Neuronal stem cell (in vitro differentiated cells): ENCODE measurements around the gene FAM53A.
A peak's percentile ranks its signal among the peaks of the same experiment; 100 is the strongest.

Experiments used
- DNase-seq: peaks from one replicate; pipeline ENCODE4 v3.0.0-alpha.2; 2013; ENCODE audit warnings: low spot score
- H2AFZ ChIP-seq: one replicate; pipeline ENCODE4 v1.6.1; 2013; ENCODE audit warnings: mild to moderate bottlenecking, low read length, inconsistent platforms
- H2AK5ac ChIP-seq: 2 replicates; pipeline ENCODE4 v1.6.1; 2013; ENCODE audit warnings: low read depth, mild to moderate bottlenecking, inconsistent platforms, low read length, moderate library complexity, mixed read lengths
- H2BK120ac ChIP-seq: 2 replicates; pipeline ENCODE4 v1.6.1; 2013; ENCODE audit warnings: low read depth, mild to moderate bottlenecking, inconsistent platforms, low read length, moderate library complexity, mixed read lengths
- H2BK12ac ChIP-seq: one replicate; pipeline ENCODE4 v1.6.1; 2013; ENCODE audit warnings: low read length, inconsistent platforms
- H2BK15ac ChIP-seq: 2 replicates; pipeline ENCODE4 v1.6.1; 2013; ENCODE audit warnings: mild to moderate bottlenecking, low read length, inconsistent platforms, mixed read lengths
- H2BK5ac ChIP-seq: one replicate; pipeline ENCODE4 v1.6.1; 2013; ENCODE audit warnings: inconsistent platforms, mild to moderate bottlenecking, low read length, moderate library complexity
- H3K14ac ChIP-seq: one replicate; pipeline ENCODE4 v1.6.1; 2013; ENCODE audit warnings: low read length, inconsistent platforms
- H3K18ac ChIP-seq: 2 replicates; pipeline ENCODE4 v1.6.1; 2013; ENCODE audit warnings: low read length, inconsistent platforms
- H3K23ac ChIP-seq: 2 replicates; pipeline ENCODE4 v1.6.1; 2013; ENCODE audit warnings: low read depth, mild to moderate bottlenecking, mixed read lengths, low read length, inconsistent platforms; ENCODE audit not compliant: poor library complexity
- H3K27ac ChIP-seq: replicated peaks from 3 replicates; pipeline ENCODE4 v1.5.1; 2013; ENCODE audit warnings: low read length, inconsistent platforms
- H3K27me3 ChIP-seq, 3 experiments: 2 replicates each; pipeline ENCODE4 v1.6.1; 2013; ENCODE audit warnings: low read length in 3 of 3, mild to moderate bottlenecking in 2 of 3, inconsistent platforms in 1 of 3, low read depth in 1 of 3, mixed read lengths in 1 of 3, moderate library complexity in 1 of 3; ENCODE audit not compliant: control insufficient read depth in 3 of 3, insufficient read depth in 3 of 3
- H3K36me3 ChIP-seq, 2 donors: replicated peaks in 1 of 2; 2 replicates each; pipeline ENCODE4 v1.6.1; 2013; ENCODE audit warnings: low read length in 2 of 2; ENCODE audit not compliant: control insufficient read depth in 2 of 2, insufficient read depth in 2 of 2
- H3K4ac ChIP-seq: 2 replicates; pipeline ENCODE4 v1.6.1; 2013; ENCODE audit warnings: inconsistent platforms, mild to moderate bottlenecking, low read length, moderate library complexity
- H3K4me1 ChIP-seq, 2 donors: 1 replicate in 1 of 2; 2 replicates in 1 of 2; pipeline ENCODE4 v1.6.1; 2013; ENCODE audit warnings: low read length in 2 of 2, low read depth in 1 of 2; ENCODE audit not compliant: control insufficient read depth in 2 of 2, insufficient read depth in 1 of 2
- H3K4me2 ChIP-seq: one replicate; pipeline ENCODE4 v1.6.1; 2013; ENCODE audit warnings: mild to moderate bottlenecking, low read length, inconsistent platforms; ENCODE audit not compliant: insufficient read depth, poor library complexity, severe bottlenecking
- H3K4me3 ChIP-seq, 2 donors: 2 replicates each; pipeline ENCODE4 v1.5.1; 2013; ENCODE audit warnings: low read length in 2 of 2, mild to moderate bottlenecking in 2 of 2, inconsistent platforms in 1 of 2, moderate library complexity in 1 of 2
- H3K79me1 ChIP-seq: one replicate; pipeline ENCODE4 v1.6.1; 2013; ENCODE audit warnings: low read depth, mild to moderate bottlenecking, inconsistent platforms, low read length, moderate library complexity
- H3K9ac ChIP-seq: one replicate; pipeline ENCODE4 v1.6.1; 2013; ENCODE audit warnings: mild to moderate bottlenecking, low read depth, low read length, inconsistent platforms; ENCODE audit not compliant: poor library complexity
- H3K9me3 ChIP-seq, 2 donors: replicated peaks in 1 of 2; 2 replicates each; pipeline versions ENCODE3 to v1.6.1; 2013; ENCODE audit warnings: low read length in 2 of 2, mild to moderate bottlenecking in 2 of 2, inconsistent platforms in 1 of 2, low read depth in 1 of 2, mixed read lengths in 1 of 2, moderate library complexity in 1 of 2; ENCODE audit not compliant: control insufficient read depth in 2 of 2, insufficient read depth in 1 of 2
- H4K8ac ChIP-seq: one replicate; pipeline ENCODE4 v1.6.1; 2013; ENCODE audit warnings: low read depth, mild to moderate bottlenecking, inconsistent platforms, low read length, moderate library complexity
- H4K91ac ChIP-seq: one replicate; pipeline ENCODE4 v1.6.1; 2013; ENCODE audit warnings: low read length, low read depth, mild to moderate bottlenecking, inconsistent platforms; ENCODE audit not compliant: poor library complexity
- WGBS, 2 donors: extraction: QIAGEN DNeasy Blood & Tissue Kit; methylation state at CpG; one replicate each; pipeline ENCODE4 v1.1.7; 2013; ENCODE audit warnings: missing lambda C conversion rate in 2 of 2, mixed read lengths in 1 of 2; ENCODE audit not compliant: insufficient read length in 2 of 2, insufficient replicate concordance in 1 of 2; ENCODE audit errors: extremely low coverage in 2 of 2; 5-methylcytosine and 5-hydroxymethylcytosine counted together

FAM53A gene

GRCh38 chr4:1625600-1626138, 58.4 kb downstream of the FAM53A start:
- peak overlapping the region; percentile 53 for H2BK5ac ChIP-seq
- H3K4me1 ChIP-seq, result peaks cover 0 to 2% of the 10 kb centered on the region in 2 donors
- peak overlapping the region; percentile 56 for H2AK5ac ChIP-seq
- peak overlapping the region; percentile 58 for H2BK15ac ChIP-seq
- no peak overlapping the region for H3K9ac ChIP-seq
- H3K36me3 ChIP-seq, result peaks cover 0 to 1% of the 10 kb centered on the region in 2 donors
- no peak overlapping the region for H4K91ac ChIP-seq
- no peak overlapping the region for H2BK120ac ChIP-seq
- no peaks in the 10 kb centered on the region for H3K27me3 ChIP-seq
- no peak overlapping the region for H2AFZ ChIP-seq
- peak overlapping the region; percentile 38 for H3K18ac ChIP-seq
- H2BK12ac ChIP-seq, result no peak overlapping the region
- no peak overlapping the region for H3K4me3 ChIP-seq
- peaks cover 3 to 7% of the 10 kb centered on the region in 2 donors for H3K9me3 ChIP-seq
- H3K27ac ChIP-seq, result no peak overlapping the region
- H3K4ac ChIP-seq, result no peak overlapping the region
- no CpG with 5 or more reads among the region's 23 CpGs for WGBS, 2 donors
- H3K79me1 ChIP-seq, result no peaks in the 10 kb centered on the region
- peak overlapping the region; percentile 43 for H3K23ac ChIP-seq
- H4K8ac ChIP-seq, result no peak overlapping the region
- H3K4me2 ChIP-seq, result no peak overlapping the region
- H3K14ac ChIP-seq, result no peak overlapping the region
- DNase-seq, result no peak

DNA sequence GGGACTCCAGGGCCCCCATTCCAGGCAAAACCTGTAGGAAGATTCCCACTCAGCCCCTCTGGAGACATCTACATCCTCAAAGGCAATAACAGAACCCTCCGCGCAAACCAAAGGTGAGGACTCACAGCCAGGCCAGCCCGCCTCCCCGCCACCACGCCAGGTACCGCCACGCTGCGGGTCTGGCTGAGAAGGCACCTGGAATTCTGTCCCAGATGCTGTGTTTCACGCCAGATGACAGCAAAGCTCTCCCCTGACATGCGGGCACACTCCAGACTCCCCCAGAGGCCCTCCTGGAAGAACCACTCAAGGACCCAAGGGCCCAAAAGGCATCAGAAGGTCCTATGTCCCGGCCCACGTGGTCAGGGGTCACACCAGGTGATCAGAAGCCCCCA, 59.6 kb downstream of the FAM53A start:
- DNase-seq, result no peak
- no peak overlapping the region for H2BK120ac ChIP-seq
- no peak overlapping the region for H2AFZ ChIP-seq
- no peak overlapping the region for H3K9ac ChIP-seq
- no peak overlapping the region for H3K23ac ChIP-seq
- H3K4me2 ChIP-seq, result no peak overlapping the region
- H4K91ac ChIP-seq, result no peak overlapping the region
- no peaks in the 10 kb centered on the region for H3K27me3 ChIP-seq
- peak overlapping the region; percentile 60 for H2AK5ac ChIP-seq
- no peak overlapping the region for H2BK5ac ChIP-seq
- no peak overlapping the region for H2BK12ac ChIP-seq
- no peak overlapping the region for H3K27ac ChIP-seq
- peaks cover 3 to 8% of the 10 kb centered on the region in 2 donors for H3K9me3 ChIP-seq
- H4K8ac ChIP-seq, result no peak overlapping the region
- WGBS, 2 donors, result no CpG with 5 or more reads among the region's 12 CpGs
- H3K4me1 ChIP-seq, result peaks cover 0 to 2% of the 10 kb centered on the region in 2 donors
- peaks cover 0 to 1% of the 10 kb centered on the region in 2 donors for H3K36me3 ChIP-seq
- H3K4ac ChIP-seq, result no peak overlapping the region
- H3K79me1 ChIP-seq, result no peaks in the 10 kb centered on the region
- peak overlapping the region; percentile 43 for H2BK15ac ChIP-seq
- H3K14ac ChIP-seq, result no peak overlapping the region
- peak overlapping the region in 1 of 2 donors; percentile 68 for H3K4me3 ChIP-seq
- peak overlapping the region; percentile 76 for H3K18ac ChIP-seq

DNA sequence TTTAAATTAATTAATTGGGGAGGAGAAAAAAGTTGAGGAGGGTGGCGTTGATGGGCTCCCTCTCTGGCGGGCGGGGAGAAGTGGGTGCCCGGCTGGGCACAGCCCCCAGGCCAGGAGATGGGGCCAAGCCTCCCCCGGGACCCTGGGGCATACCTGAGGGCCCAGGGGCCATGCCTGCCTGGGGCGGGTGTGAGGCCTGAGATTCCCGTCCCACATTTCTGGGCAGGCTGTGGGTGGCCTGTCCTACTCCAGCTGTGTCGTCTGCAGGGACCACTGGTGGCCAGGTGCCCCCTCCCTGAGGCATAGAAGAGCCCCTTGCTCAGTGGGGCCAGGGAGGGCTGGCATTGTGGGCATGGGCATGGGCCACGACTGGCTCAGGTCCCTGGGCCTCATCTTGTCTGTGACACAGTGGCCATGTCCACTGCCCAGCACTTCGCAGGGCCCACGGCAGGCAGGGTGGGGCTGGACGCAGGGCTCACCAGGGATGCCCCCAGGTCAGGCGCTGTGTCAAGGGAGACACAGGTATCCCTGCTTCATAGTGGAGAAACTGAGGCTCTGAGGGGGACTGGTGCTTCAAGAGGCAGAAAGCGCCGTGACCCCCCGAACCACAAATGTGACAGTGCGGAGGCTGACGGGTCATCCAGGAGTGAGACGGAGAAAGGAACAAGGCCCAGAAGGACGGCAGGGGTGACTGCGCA, 60.1 kb downstream of the FAM53A start:
- H3K27ac ChIP-seq, result no peak overlapping the region
- H3K36me3 ChIP-seq, result peaks cover 0 to 1% of the 10 kb centered on the region in 2 donors
- no peak overlapping the region for H3K14ac ChIP-seq
- no peak overlapping the region for H3K9ac ChIP-seq
- no peak overlapping the region for H2AFZ ChIP-seq
- no peak overlapping the region for H3K4ac ChIP-seq
- H3K23ac ChIP-seq, result peak overlapping the region; percentile 91
- DNase-seq, result no peak
- peak overlapping the region in 1 of 2 donors; percentile 29 for H3K4me3 ChIP-seq
- H4K8ac ChIP-seq, result no peak overlapping the region
- H2BK120ac ChIP-seq, result no peak overlapping the region
- no peak overlapping the region for H2BK5ac ChIP-seq
- peak overlapping the region; percentile 43 for H2BK15ac ChIP-seq
- H3K79me1 ChIP-seq, result peaks cover 3% of the 10 kb centered on the region
- peaks cover 0 to 2% of the 10 kb centered on the region in 2 donors for H3K4me1 ChIP-seq
- no peak overlapping the region for H4K91ac ChIP-seq
- peak overlapping the region; percentile 60 for H2AK5ac ChIP-seq
- no peak overlapping the region for H3K4me2 ChIP-seq
- H3K9me3 ChIP-seq, result peaks cover 3 to 8% of the 10 kb centered on the region in 2 donors
- H3K18ac ChIP-seq, result peak overlapping the region; percentile 76
- H3K27me3 ChIP-seq, result no peaks in the 10 kb centered on the region
- WGBS, 2 donors, result no CpG with 5 or more reads among the region's 21 CpGs
- peak overlapping the region; percentile 41 for H2BK12ac ChIP-seq

DNA sequence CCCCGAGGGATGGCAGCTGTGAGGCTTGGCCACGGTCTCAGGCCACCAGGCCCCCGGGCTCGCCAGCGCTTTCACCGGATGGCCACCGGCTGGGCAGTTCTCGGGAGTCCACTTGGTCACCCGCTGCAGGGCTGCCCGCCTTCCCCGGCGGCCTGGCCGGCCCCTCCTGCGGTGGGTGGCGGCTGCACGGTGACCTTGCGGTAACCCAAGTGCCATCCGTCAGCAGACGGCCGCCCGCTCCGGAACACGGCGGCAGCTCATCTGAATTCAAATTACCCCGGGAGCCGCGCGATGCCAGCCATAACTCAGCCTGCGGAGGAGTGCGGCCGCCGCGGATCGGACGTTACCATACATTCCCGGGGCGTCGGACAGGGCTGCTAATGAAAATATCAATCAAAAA, 60.7 kb downstream of the FAM53A start:
- Histone ChIP-seq H3K4me3 (no peak overlapping the region), H3K23ac (no peak overlapping the region), H3K14ac (no peak overlapping the region), H3K36me3 (peaks cover 0 to 1% of the 10 kb centered on the region in 2 donors), H3K4me2 (no peak overlapping the region), H2AFZ (no peak overlapping the region), H2AK5ac (peak overlapping the region; percentile 81), H3K27me3 (no peaks in the 10 kb centered on the region), H4K8ac (no peak overlapping the region), H2BK5ac (no peak overlapping the region), H3K4ac (no peak overlapping the region), H2BK12ac (no peak overlapping the region), H3K79me1 (peaks cover 3% of the 10 kb centered on the region), H3K9ac (no peak overlapping the region), H3K9me3 (peaks cover 3 to 9% of the 10 kb centered on the region in 2 donors), H2BK15ac (no peak overlapping the region), H3K4me1 (no peaks in the 10 kb centered on the region), H2BK120ac (no peak overlapping the region), H3K18ac (no peak overlapping the region), H3K27ac (no peak overlapping the region), H4K91ac (no peak overlapping the region)
- DNase-seq, result no peak
- no CpG with 5 or more reads among the region's 38 CpGs for WGBS, 2 donors
